BJ (cell line): ENCODE measurements around the gene RGS9BP. TPM values are rescaled to one million over a fixed set of nuclear protein-coding genes. Genes with fewer than 3 reads are reported as not detected.
"Not testable (repeated sequence)": the region's sequence is repeated elsewhere in the genome, so short reads cannot be mapped to it uniquely, and the experiment has no call there.

ENCODE experiments used
- CTCF ChIA-PET: fragments of 350-600 bp; formaldehyde crosslinking; extraction: SDS; loops from one replicate; lab custom pipeline; 2021; ENCODE audit warnings: antibody characterized with exemption, inconsistent platforms; lab: Yijun Ruan, JAX
- POLR2A ChIA-PET: fragments of 300-600 bp; sonication (Branson Sonifier 250); formaldehyde crosslinking; extraction: SDS; loops from one replicate; lab custom pipeline; 2021; ENCODE audit warnings: antibody characterized with exemption; lab: Charles Lee
- DNase-seq: peaks from one replicate; pipeline ENCODE4 v3.0.0-alpha.2; 2011; ENCODE audit warnings: low read depth
- H3K27me3 ChIP-seq: 2 replicates; pipeline ENCODE4 v1.6.0; 2011; ENCODE audit warnings: low read length; ENCODE audit not compliant: control insufficient read depth, insufficient read depth
- H3K36me3 ChIP-seq: 2 replicates; pipeline ENCODE4 v1.5.1; 2011; ENCODE audit warnings: low read length; ENCODE audit not compliant: control insufficient read depth, insufficient read depth
- H3K4me3 ChIP-seq: 2 replicates; pipeline ENCODE4 v1.5.1; 2011; ENCODE audit warnings: low read depth, mild to moderate bottlenecking, control low read depth, low read length
- polyA plus RNA-seq: library from polyadenylated mRNA; depleted of rRNA; stranded (reverse); fragments of >200 nt; gene quantifications from 2 replicates; pipeline ENCODE4 v1.2.3, GENCODE V29; 2011
- TF ChIP-seq, protein P1 (sequence below): IDR thresholded peaks from 2 replicates; pipeline ENCODE4 v1.5.1; 2011; ENCODE audit warnings: low read depth, mild to moderate bottlenecking, control low read depth, inconsistent platforms, low read length, moderate library complexity; ENCODE audit not compliant: insufficient read depth

The RGS9BP gene
- polyA plus RNA-seq, 1 experiment: 0.12 TPM

DNA sequence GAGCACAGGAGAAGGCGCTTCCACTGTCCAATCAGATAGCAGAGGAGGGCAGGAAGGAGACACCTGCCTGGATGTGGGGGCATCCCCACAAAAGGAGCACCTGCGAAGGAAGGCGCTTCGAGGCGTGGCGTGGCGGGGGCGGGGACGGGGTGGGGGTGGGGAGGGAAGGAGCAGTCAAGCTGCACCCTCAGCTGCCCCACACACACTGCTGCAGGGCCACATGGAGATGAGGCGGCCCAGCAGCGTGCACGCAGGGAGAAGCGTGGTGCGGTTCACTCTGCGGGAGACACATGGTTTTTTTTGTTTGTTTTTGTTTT, 22.1 kb upstream of the RGS9BP start:
- POLR2A ChIA-PET: no interaction called here
- TF ChIP-seq, protein P1, sequence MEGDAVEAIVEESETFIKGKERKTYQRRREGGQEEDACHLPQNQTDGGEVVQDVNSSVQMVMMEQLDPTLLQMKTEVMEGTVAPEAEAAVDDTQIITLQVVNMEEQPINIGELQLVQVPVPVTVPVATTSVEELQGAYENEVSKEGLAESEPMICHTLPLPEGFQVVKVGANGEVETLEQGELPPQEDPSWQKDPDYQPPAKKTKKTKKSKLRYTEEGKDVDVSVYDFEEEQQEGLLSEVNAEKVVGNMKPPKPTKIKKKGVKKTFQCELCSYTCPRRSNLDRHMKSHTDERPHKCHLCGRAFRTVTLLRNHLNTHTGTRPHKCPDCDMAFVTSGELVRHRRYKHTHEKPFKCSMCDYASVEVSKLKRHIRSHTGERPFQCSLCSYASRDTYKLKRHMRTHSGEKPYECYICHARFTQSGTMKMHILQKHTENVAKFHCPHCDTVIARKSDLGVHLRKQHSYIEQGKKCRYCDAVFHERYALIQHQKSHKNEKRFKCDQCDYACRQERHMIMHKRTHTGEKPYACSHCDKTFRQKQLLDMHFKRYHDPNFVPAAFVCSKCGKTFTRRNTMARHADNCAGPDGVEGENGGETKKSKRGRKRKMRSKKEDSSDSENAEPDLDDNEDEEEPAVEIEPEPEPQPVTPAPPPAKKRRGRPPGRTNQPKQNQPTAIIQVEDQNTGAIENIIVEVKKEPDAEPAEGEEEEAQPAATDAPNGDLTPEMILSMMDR: no peak
- no peak for DNase-seq
- no peaks in the 10 kb centered on the region for H3K27me3 ChIP-seq
- CTCF ChIA-PET: no interaction called here
- no peak overlapping the region for H3K4me3 ChIP-seq
- H3K36me3 ChIP-seq: peaks cover 6% of the 10 kb centered on the region

DNA sequence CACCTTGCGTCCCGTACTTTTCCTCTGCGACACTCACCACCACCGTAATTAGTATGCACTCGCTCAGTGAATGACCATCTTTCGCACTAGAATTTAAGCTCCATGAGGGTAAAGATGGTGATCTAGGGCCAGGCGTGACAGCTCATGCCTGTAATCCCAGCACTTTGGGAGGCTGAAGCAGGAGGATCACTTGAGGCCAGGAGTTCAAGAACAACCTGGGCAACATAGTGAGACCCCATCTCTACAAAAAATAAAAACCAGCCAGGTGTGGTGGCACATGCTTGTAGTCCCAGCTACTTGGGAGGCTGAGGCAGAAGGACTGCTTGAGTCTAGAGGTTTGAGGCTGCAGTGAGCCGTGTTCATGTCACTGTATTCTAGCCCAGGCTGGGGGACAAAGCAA, 19.3 kb upstream of the RGS9BP start:
- H3K36me3 ChIP-seq, H3K27me3 ChIP-seq, DNase-seq, H3K4me3 ChIP-seq: not testable (repeated sequence)
- POLR2A ChIA-PET: interaction anchor here (0.8 kb wide), 1 partner anchor 281 kb away, joined by 6 read pairs; no protein-coding TSS in a partner anchor
- CTCF ChIA-PET: interaction anchor here (1.1 kb wide), 1 partner anchor 9 kb away, joined by 3 read pairs; no protein-coding TSS in a partner anchor

DNA sequence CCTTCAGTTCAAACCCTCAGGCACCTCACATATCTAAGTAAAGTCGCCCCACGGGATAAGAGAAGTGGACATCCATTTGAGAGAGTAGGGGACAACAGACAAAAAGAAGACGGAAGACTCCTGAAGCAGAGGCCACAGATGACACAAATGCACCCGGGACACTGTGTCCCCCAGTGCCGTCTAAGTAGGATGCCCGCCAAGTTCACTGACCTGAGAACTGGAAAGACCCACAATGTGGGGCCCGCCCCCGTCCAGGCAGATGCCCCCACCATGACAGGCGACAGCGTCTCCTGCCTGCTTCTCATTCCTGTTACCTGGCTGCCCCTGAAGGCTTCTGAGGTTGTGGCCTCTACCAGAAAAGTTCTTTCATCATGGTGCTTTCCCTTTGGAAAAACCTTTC, 17.6 kb upstream of the RGS9BP start:
- ChIA-PET POLR2A (no interaction called here), CTCF (interaction anchor here (0.9 kb wide), 1 partner anchor 12 kb away, joined by 3 read pairs; no protein-coding TSS in a partner anchor)
- no peaks in the 10 kb centered on the region for H3K27me3 ChIP-seq
- H3K36me3 ChIP-seq: peaks cover 5% of the 10 kb centered on the region
- DNase-seq: no peak
- no peak overlapping the region for H3K4me3 ChIP-seq
- TF ChIP-seq, protein P1: no peak

DNA sequence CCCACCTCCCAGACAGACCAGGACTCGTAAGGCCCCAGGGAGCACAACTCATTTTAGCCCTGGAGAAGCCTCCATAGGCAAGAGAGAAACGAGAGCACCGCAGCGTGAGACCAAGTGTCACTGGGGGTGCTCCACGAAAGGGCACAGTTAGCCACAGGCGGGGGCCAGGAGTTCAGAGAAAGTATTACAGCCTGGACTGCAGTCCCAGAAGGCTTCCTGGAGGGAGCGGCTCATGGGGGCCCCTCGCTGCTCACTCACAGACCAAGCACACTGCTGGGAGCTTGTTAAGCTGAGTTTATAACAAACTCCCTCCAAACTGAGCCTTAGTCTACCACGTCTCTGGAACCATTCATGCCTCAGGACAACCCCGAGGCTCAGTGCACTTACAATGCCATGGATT, 17.1 kb upstream of the RGS9BP start:
- CTCF ChIA-PET: no interaction called here

DNA sequence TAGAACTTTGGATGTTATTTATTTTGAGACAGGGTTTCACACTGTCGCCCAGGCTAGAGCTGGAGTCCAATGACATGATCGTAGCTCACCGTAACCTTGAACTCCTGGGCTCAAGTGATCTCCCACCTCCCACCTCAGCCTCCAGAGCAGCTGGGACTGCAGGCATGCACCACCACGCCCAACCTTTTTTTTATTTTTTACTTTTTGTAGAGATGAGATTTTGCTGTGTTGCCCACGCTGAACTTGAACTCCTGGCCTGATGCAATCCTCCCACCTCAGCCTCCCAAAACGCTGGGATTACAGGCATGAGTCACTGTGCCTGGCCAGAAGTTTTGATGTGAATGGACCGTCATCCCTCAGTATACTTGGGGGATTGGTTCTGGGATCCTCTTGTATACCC, 14.3 kb upstream of the RGS9BP start:
- ChIA-PET CTCF (no interaction called here), POLR2A (no interaction called here)
- H3K4me3 ChIP-seq: no peak overlapping the region
- no peak for DNase-seq
- peaks cover 1% of the 10 kb centered on the region; the same call in 1 of the 2 replicates for H3K36me3 ChIP-seq
- TF ChIP-seq, protein P1: no peak
- no peaks in the 10 kb centered on the region for H3K27me3 ChIP-seq

More for the DNA sequence above, 17.1 kb upstream of the RGS9BP start:
- POLR2A ChIA-PET: no interaction called here
- H3K4me3 ChIP-seq: no peak overlapping the region
- peaks cover 5% of the 10 kb centered on the region for H3K36me3 ChIP-seq
- no peak for DNase-seq
- H3K27me3 ChIP-seq: no peaks in the 10 kb centered on the region
- TF ChIP-seq, protein P1: no peak

DNA sequence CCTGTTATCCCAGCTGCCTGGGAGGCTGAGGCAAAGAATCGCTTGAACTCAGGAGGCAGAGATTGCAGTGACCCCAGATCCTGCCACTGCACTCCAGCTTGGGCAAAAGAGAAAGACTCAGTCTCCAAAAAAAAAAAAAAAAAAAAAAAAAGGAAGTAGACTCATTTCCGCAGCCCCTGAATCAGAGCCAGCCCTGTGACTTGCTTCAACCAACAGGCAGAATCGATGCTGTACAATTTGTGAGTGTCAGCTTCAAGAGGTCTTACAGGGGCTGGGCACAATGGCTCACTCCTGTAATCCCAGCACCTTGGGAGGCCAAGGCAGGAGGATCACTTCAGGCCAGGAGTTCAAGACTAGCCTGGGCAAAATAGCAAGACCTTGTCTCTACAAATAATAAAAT, 13.5 kb upstream of the RGS9BP start:
- no peaks in the 10 kb centered on the region for H3K27me3 ChIP-seq
- ChIA-PET POLR2A (no interaction called here), CTCF (no interaction called here)
- TF ChIP-seq, protein P1: no peak
- no peak for DNase-seq
- no peak overlapping the region for H3K4me3 ChIP-seq
- 0 out of 2 replicates have a peak, but pooled peaks cover 1% of the 10 kb centered on the region for H3K36me3 ChIP-seq
